IgD-negative memory B cell (primary cell): ENCODE results near the gene VAV2. TPM values are rescaled to one million over a fixed set of nuclear protein-coding genes. Genes with fewer than 3 reads are reported as not detected.
"Not testable (repeated sequence)": the region's sequence is repeated elsewhere in the genome, so short reads cannot be mapped to it uniquely, and the experiment has no call there.

Source experiments
- H3K27ac Mint-ChIP-seq, 3 donors: one replicate each; pipeline ENCODE4 v1.8.0; 2020 to 2022; ENCODE audit warnings: mild to moderate bottlenecking in 3 of 3, mixed read lengths in 3 of 3, moderate library complexity in 1 of 3
- H3K27me3 Mint-ChIP-seq: one replicate; pipeline ENCODE4 v1.8.0; 2021; ENCODE audit warnings: mixed read lengths
- H3K36me3 Mint-ChIP-seq: one replicate; pipeline ENCODE4 v1.8.0; 2020; ENCODE audit warnings: mild to moderate bottlenecking, mixed read lengths
- H3K4me1 Mint-ChIP-seq, 3 donors: one replicate each; pipeline ENCODE4 v1.8.0; 2020 to 2022; ENCODE audit warnings: mixed read lengths in 3 of 3, mild to moderate bottlenecking in 1 of 3
- H3K4me3 Mint-ChIP-seq, 4 donors: one replicate each; pipeline ENCODE4 v1.8.0; 2020 to 2022; ENCODE audit warnings: mild to moderate bottlenecking in 4 of 4, mixed read lengths in 4 of 4, moderate library complexity in 3 of 4
- H3K9me3 Mint-ChIP-seq, 3 donors: one replicate each; pipeline ENCODE4 v1.8.0; 2020 to 2021; ENCODE audit warnings: mixed read lengths in 3 of 3, mild to moderate bottlenecking in 1 of 3
- polyA plus RNA-seq: library from polyadenylated mRNA; unstranded; fragments of 300-500 nt; fragmentation: Illumina TruSeq; gene quantifications from one replicate; pipeline ENCODE4 v1.2.3, GENCODE V29; 2021

The VAV2 gene
- polyA plus RNA-seq, 1 donor from 2014 or later = 28.7 TPM

- Mint-ChIP-seq H3K9me3 (no peaks in the 10 kb centered on the region), H3K27ac (no peak overlapping the region), H3K36me3 (peaks cover 3% of the 10 kb centered on the region), H3K4me3 (no peak overlapping the region), H3K4me1 (peaks cover 0 to 4% (median 0%) of the 10 kb centered on the region in 3 donors), H3K27me3 (no peaks in the 10 kb centered on the region)
These were observed 232.2 kb downstream of the VAV2 start for GRCh38 chr9:133759946-133760345.

- H3K9me3 Mint-ChIP-seq = no peaks in the 10 kb centered on the region
- H3K27me3 Mint-ChIP-seq = no peaks in the 10 kb centered on the region
- no peak overlapping the region for H3K27ac Mint-ChIP-seq
- H3K4me3 Mint-ChIP-seq = no peak overlapping the region
- H3K36me3 Mint-ChIP-seq = peaks cover 3% of the 10 kb centered on the region
- peaks cover 0 to 8% (median under 1%) of the 10 kb centered on the region in 3 donors for H3K4me1 Mint-ChIP-seq
These were observed 232.8 kb downstream of the VAV2 start for GRCh38 chr9:133759146-133759900.

GRCh38 chr9:133758228-133758627 is 233.9 kb downstream of the VAV2 start:
- H3K27me3 Mint-ChIP-seq = no peaks in the 10 kb centered on the region
- H3K27ac Mint-ChIP-seq = peak overlapping the region in 1 of 3 donors; percentile 62
- H3K4me3 Mint-ChIP-seq = no peak overlapping the region
- H3K4me1 Mint-ChIP-seq = peaks cover 0 to 8% (median 5%) of the 10 kb centered on the region in 3 donors
- H3K36me3 Mint-ChIP-seq = peaks cover 3% of the 10 kb centered on the region
- no peaks in the 10 kb centered on the region for H3K9me3 Mint-ChIP-seq

- Mint-ChIP-seq H3K36me3 (peaks cover 3% of the 10 kb centered on the region), H3K9me3 (no peaks in the 10 kb centered on the region), H3K4me1 (peaks cover 2 to 11% (median 5%) of the 10 kb centered on the region in 3 donors), H3K4me3 (peak overlapping the region in 1 of 4 donors; percentile 49), H3K27me3 (peaks cover 4% of the 10 kb centered on the region), H3K27ac (peak overlapping the region in 2 of 3 donors; percentile 56 to 91)
These were observed 237.4 kb downstream of the VAV2 start for GRCh38 chr9:133754688-133755227.

DNA sequence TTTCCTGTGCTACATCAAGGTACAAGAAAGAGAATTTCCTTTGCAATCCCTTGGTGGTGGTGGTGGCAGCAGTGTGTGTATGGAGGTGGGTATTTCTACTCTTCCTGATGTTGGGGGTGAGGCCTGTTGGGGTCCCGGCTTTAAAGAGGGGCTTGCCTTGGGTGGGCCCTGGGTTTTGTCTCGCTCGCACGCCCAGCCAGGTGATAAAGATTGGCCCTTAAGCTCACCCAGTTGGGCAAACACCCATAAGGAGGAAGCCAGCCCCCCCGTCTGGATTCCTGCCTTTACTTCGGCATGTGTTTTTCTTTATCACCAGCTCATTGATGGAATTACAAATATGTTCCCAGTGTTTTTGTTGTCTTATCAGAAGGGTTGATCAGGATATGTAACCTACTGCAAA is 237.9 kb downstream of the VAV2 start:
- peak overlapping the region in 2 of 3 donors; percentile 47 to 56 for H3K27ac Mint-ChIP-seq
- H3K4me1 Mint-ChIP-seq = peaks cover 2 to 11% (median 5%) of the 10 kb centered on the region in 3 donors

DNA sequence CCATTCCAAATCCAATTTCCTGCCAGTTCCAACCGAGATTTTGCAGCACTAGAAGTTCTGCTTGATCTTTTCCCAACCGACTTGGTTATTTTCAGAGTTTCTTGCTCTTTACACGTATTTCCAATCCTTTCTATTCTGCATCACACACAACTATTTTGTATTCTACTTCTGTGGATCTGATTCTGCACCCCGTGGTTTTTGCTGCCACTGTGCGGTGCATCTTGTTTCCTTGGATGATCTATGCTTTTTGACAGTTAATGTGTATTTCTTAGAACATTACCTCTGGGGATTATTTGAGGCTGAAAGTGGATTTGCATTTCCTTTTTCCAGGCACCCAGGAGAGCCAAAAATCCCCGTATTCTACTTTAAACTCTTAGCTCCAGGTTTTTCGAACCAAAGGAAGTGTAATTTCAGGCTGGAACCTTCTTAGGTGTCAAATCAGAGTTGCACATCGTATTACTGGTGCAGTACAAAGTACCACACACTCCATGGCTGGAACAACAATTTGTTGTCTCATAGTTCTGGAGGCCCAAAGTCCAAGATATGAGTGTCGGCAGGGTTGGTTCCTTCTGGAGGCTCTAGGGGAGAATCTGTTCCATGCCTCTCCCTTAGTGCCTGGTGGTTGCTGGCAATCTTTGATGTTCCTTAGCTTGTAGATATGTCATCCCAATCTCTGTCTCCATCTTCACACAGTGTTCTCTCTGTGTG is 239.2 kb downstream of the VAV2 start:
- no peak overlapping the region for H3K4me3 Mint-ChIP-seq
- peaks cover 1% of the 10 kb centered on the region for H3K36me3 Mint-ChIP-seq
- peak overlapping the region in 2 of 3 donors; percentile 46 to 74 for H3K27ac Mint-ChIP-seq
- H3K9me3 Mint-ChIP-seq = peaks cover 0 to 1% (median 0%) of the 10 kb centered on the region in 3 donors
- peaks cover 2 to 11% (median 5%) of the 10 kb centered on the region in 3 donors for H3K4me1 Mint-ChIP-seq
- H3K27me3 Mint-ChIP-seq = peaks cover 14% of the 10 kb centered on the region

More for the DNA sequence above, 237.9 kb downstream of the VAV2 start:
- Mint-ChIP-seq H3K4me3 (no peak overlapping the region), H3K27me3 (peaks cover 8% of the 10 kb centered on the region), H3K36me3 (peaks cover 3% of the 10 kb centered on the region), H3K9me3 (no peaks in the 10 kb centered on the region)

DNA sequence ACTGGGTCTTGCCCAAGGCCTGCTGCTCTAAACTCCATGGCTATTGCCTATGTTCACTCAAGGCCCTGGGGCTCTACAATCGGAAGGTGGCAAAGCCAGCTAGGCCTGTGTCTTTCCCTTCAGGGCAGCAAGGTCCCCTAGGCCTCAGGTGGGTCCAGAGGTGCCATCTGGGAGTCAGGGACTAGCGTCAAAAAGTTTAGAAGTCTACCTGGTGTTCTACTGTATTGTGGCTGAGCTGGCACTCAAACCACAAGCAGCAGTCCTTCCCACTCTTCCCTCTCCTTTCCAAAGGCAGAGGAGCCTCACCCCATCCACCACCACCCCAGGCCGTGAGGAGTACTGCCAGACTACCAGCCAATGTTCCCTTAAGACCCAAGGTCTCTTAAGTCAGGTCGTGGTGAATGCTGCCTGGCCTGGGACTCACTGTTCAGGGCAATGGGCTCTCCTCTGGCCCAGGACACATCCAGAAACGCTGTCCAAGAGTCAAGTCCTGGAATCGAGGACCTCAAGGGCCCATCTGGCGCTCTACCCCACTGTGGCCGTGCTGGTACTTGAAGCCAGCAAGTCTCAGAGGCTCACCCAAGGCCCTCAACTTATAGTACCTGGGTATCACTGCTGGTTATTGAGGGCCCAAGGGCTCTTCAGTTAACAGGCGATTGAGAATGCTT is 241.0 kb downstream of the VAV2 start:
- peaks cover 2 to 10% (median 5%) of the 10 kb centered on the region in 3 donors for H3K4me1 Mint-ChIP-seq
- no peak overlapping the region for H3K27ac Mint-ChIP-seq
- peak overlapping the region in 1 of 4 donors; percentile 43 for H3K4me3 Mint-ChIP-seq
- H3K9me3 Mint-ChIP-seq = peaks cover 0 to 5% (median 0%) of the 10 kb centered on the region in 3 donors
- H3K36me3 Mint-ChIP-seq = peaks cover 1% of the 10 kb centered on the region
- peaks cover 24% of the 10 kb centered on the region for H3K27me3 Mint-ChIP-seq

GRCh38 chr9:133747309-133747708 is 244.8 kb downstream of the VAV2 start:
- H3K27ac Mint-ChIP-seq = peak overlapping the region in 1 of 3 donors; percentile 5

DNA sequence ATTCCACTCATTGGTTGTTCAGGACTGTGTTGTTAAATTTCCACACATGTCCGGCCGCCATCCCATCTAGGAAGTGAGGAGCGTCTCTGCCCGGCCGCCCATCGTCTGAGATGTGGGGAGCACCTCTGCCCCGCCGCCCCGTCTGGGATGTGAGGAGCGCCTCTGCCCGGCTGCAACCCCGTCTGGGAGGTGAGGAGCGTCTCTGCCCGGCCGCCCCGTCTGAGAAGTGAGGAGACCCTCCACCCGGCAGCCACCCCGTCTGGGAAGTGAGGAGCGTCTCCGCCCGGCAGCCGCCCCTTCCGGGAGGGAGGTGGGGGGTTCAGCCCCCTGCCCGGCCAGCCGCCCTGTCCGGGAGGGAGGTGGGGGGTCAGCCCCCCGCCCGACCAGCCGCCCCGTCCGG is 247.6 kb downstream of the VAV2 start:
- H3K4me3 Mint-ChIP-seq, H3K4me1 Mint-ChIP-seq, H3K9me3 Mint-ChIP-seq, H3K36me3 Mint-ChIP-seq: not testable (repeated sequence)
- peaks cover 21% of the 10 kb centered on the region for H3K27me3 Mint-ChIP-seq
- peak overlapping the region in 1 of 3 donors; percentile 64 for H3K27ac Mint-ChIP-seq

More at GRCh38 chr9:133747309-133747708, 244.8 kb downstream of the VAV2 start:
- Mint-ChIP-seq H3K4me1 (peaks cover 0 to 2% (median 0%) of the 10 kb centered on the region in 3 donors), H3K36me3 (peaks cover 3% of the 10 kb centered on the region), H3K9me3 (peaks cover 0 to 5% (median 0%) of the 10 kb centered on the region in 3 donors), H3K27me3 (peaks cover 28% of the 10 kb centered on the region), H3K4me3 (no peak overlapping the region)

- Mint-ChIP-seq H3K36me3 (peaks cover 1% of the 10 kb centered on the region), H3K27me3 (peaks cover 14% of the 10 kb centered on the region), H3K4me3 (no peak overlapping the region), H3K4me1 (peaks cover 0 to 2% (median 0%) of the 10 kb centered on the region in 3 donors), H3K27ac (no peak overlapping the region), H3K9me3 (peaks cover 0 to 3% (median 0%) of the 10 kb centered on the region in 3 donors)
These were observed 249.2 kb downstream of the VAV2 start for GRCh38 chr9:133742849-133743444.

- Mint-ChIP-seq H3K27me3 (peaks cover 9% of the 10 kb centered on the region), H3K9me3 (peaks cover 0 to 3% (median 0%) of the 10 kb centered on the region in 3 donors), H3K4me3 (no peak overlapping the region), H3K4me1 (peaks cover 0 to 2% (median 0%) of the 10 kb centered on the region in 3 donors), H3K27ac (no peak overlapping the region), H3K36me3 (peaks cover 1% of the 10 kb centered on the region)
These were observed 249.9 kb downstream of the VAV2 start for GRCh38 chr9:133742251-133742650.

- Mint-ChIP-seq H3K36me3 (peaks cover 1% of the 10 kb centered on the region), H3K9me3 (no peaks in the 10 kb centered on the region), H3K4me3 (no peak overlapping the region), H3K4me1 (peaks cover 0 to 2% (median 2%) of the 10 kb centered on the region in 3 donors), H3K27me3 (peaks cover 5% of the 10 kb centered on the region), H3K27ac (no peak overlapping the region)
These were observed 250.4 kb downstream of the VAV2 start for GRCh38 chr9:133741716-133742115.

DNA sequence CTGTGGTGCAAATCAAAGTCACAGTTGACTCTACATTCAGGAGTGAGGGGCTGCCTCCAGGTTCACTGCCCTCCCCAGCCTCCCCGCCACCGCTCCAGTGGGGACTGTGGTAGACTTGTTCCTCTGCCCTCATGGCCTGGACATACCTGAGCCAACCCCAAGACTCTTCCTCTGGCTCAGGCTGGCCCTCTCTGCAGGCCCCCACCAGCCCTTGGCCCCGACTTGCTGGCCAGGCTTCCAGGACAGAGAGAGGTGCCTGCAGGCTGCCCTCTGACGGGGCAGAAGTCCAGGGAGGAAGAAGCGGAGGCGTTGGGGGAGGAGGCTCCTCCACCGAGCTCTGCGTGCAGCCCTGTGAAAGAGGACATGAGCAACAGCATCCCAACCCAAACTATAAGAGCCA is 251.2 kb downstream of the VAV2 start:
- peaks cover 1% of the 10 kb centered on the region for H3K36me3 Mint-ChIP-seq
- H3K27me3 Mint-ChIP-seq = peaks cover 4% of the 10 kb centered on the region
- H3K9me3 Mint-ChIP-seq = no peaks in the 10 kb centered on the region
- peaks cover 2 to 9% (median 3%) of the 10 kb centered on the region in 3 donors for H3K4me1 Mint-ChIP-seq
- no peak overlapping the region for H3K27ac Mint-ChIP-seq
- H3K4me3 Mint-ChIP-seq = no peak overlapping the region
